Keratinocyte (primary cell): ENCODE data around the gene SDK1. TPM values are rescaled to one million over a fixed set of nuclear protein-coding genes. Genes with fewer than 3 reads are reported as not detected.

Experiments used
- DNase-seq: peaks from one replicate; pipeline ENCODE4 v3.0.0-alpha.2; 2011; ENCODE audit warnings: low read depth, missing footprints, low spot score
- FAIRE-seq: peaks from 2 replicates; lab custom pipeline; 2011; peaks lifted over from hg19 to GRCh38; lab: Jason Lieb, UNC
- H2AFZ ChIP-seq: 2 replicates; pipeline ENCODE4 v1.6.0; 2012; ENCODE audit warnings: low read length, control low read depth, inconsistent platforms; ENCODE audit not compliant: control insufficient read depth
- H3K27ac ChIP-seq: 2 replicates; pipeline ENCODE4 v1.5.1; 2011; ENCODE audit warnings: low read length; ENCODE audit not compliant: control insufficient read depth, insufficient read depth
- H3K27me3 ChIP-seq: 3 replicates; pipeline ENCODE4 v1.6.0; 2011; ENCODE audit warnings: low read length; ENCODE audit not compliant: control insufficient read depth, insufficient read depth; ENCODE audit errors: extremely low read depth
- H3K36me3 ChIP-seq, 2 experiments: 2 replicates in 1 of 2; 3 replicates in 1 of 2; pipeline ENCODE4 v1.5.1; 2011; ENCODE audit warnings: low read length in 2 of 2, mild to moderate bottlenecking in 1 of 2; ENCODE audit not compliant: control insufficient read depth in 2 of 2, insufficient read depth in 2 of 2; ENCODE audit errors: extremely low read depth in 1 of 2
- H3K4me1 ChIP-seq: 3 replicates; pipeline ENCODE4 v1.5.1; 2011; ENCODE audit warnings: low read length; ENCODE audit not compliant: control insufficient read depth, insufficient read depth; ENCODE audit errors: extremely low read depth
- H3K4me2 ChIP-seq: 3 replicates; pipeline ENCODE4 v1.6.0; 2011; ENCODE audit warnings: low read depth, low read length; ENCODE audit not compliant: control insufficient read depth, insufficient read depth; ENCODE audit errors: extremely low read depth
- H3K4me3 ChIP-seq, 3 experiments: fragments of 200-600 bp in 1 of 3; sonication (generic) in 1 of 3; 2 replicates in 2 of 3; 3 replicates in 1 of 3; pipeline ENCODE4 v1.5.1; 2011 to 2016; ENCODE audit warnings: low read length in 3 of 3, mild to moderate bottlenecking in 3 of 3, control low read depth in 2 of 3, inconsistent platforms in 1 of 3, low read depth in 1 of 3, mixed read lengths in 1 of 3, mixed run types in 1 of 3, moderate library complexity in 1 of 3; ENCODE audit not compliant: control insufficient read depth in 2 of 3, insufficient read depth in 2 of 3; ENCODE audit errors: extremely low read depth in 1 of 3
- H3K79me2 ChIP-seq: 2 replicates; pipeline ENCODE4 v1.6.0; 2012; ENCODE audit warnings: low read length; ENCODE audit not compliant: control insufficient read depth, insufficient read depth
- H3K9ac ChIP-seq: 3 replicates; pipeline ENCODE4 v1.6.0; 2011; ENCODE audit warnings: low read length; ENCODE audit not compliant: control insufficient read depth, insufficient read depth; ENCODE audit errors: extremely low read depth
- H3K9me1 ChIP-seq: 3 replicates; pipeline ENCODE4 v1.6.0; 2011; ENCODE audit warnings: low read length; ENCODE audit not compliant: control insufficient read depth, insufficient read depth; ENCODE audit errors: extremely low read depth
- H3K9me3 ChIP-seq: 2 replicates; pipeline ENCODE4 v1.5.1; 2012; ENCODE audit warnings: low read depth, low read length; ENCODE audit not compliant: control insufficient read depth
- H4K20me1 ChIP-seq: 3 replicates; pipeline ENCODE4 v1.6.0; 2011; ENCODE audit warnings: low read length; ENCODE audit not compliant: control insufficient read depth, insufficient read depth; ENCODE audit errors: extremely low read depth
- CTCF ChIP-seq, 3 experiments: IDR thresholded peaks in 1 of 3; conservative IDR thresholded peaks in 1 of 3; optimal IDR thresholded peaks in 1 of 3; 2 replicates in 2 of 3; 3 replicates in 1 of 3; pipeline versions ENCODE3 to v1.5.1; 2011; ENCODE audit warnings: low read length in 3 of 3, mild to moderate bottlenecking in 3 of 3, moderate library complexity in 2 of 3, control low read depth in 1 of 3, inconsistent platforms in 1 of 3; ENCODE audit not compliant: insufficient read depth in 2 of 3; ENCODE audit errors: extremely low read depth in 1 of 3
- EZH2 ChIP-seq: IDR thresholded peaks from one replicate; pipeline ENCODE4 v1.6.1; 2012; ENCODE audit warnings: inconsistent platforms, mild to moderate bottlenecking, low read length, moderate library complexity
- dilution Hi-C: fragments of 300-500 bp; cut with MboI; formaldehyde crosslinking; loops from one replicate; pipeline ENCODE4 v1.7.0; 2020; ENCODE audit warnings: low sequenced_read_pairs; ENCODE audit not compliant: extremely low pct_ligation_motif_present
- polyA plus RNA-seq, 5 experiments: library from polyadenylated mRNA; depleted of rRNA in 3 of 5; stranded (reverse) in 3 of 5; stranded (forward) in 1 of 5; unstranded in 1 of 5; fragments of >200 nt; gene quantifications; 1 replicate in 1 of 5; 2 replicates in 3 of 5; 3 replicates in 1 of 5; pipeline versions ENCODE4 v1.2.1 to v1.2.3, GENCODE V29; 2011 to 2012; ENCODE audit warnings: missing spikeins in 2 of 5, low read depth in 1 of 5, low replicate concordance in 1 of 5

Gene SDK1
- polyA plus RNA-seq, 1 donor (not counting 4 experiments of a cell fraction or from before 2014, with no cell fraction given) = 0.66 TPM

- H3K4me3 ChIP-seq = no peak overlapping the region
- H3K27ac ChIP-seq = no peak overlapping the region
- H4K20me1 ChIP-seq = no peaks in the 10 kb centered on the region
- no peaks in the 10 kb centered on the region for H3K79me2 ChIP-seq
- no peak for TF ChIP-seq EZH2
- TF ChIP-seq CTCF (optimal IDR thresholded peaks at IDR 0.05 in 1 of 3, IDR thresholded peaks at IDR 0.05 in 1 of 3, conservative IDR thresholded peaks at IDR 0.05 in 1 of 3; ENCODE audit: extremely low read depth in 1 of 3, insufficient read depth in 2 of 3, low read length in 3 of 3) = no peak
- FAIRE-seq = no peak
- no peak overlapping the region for H2AFZ ChIP-seq
- no peak overlapping the region for H3K4me2 ChIP-seq
- dilution Hi-C loops = no loop called here
- H3K27me3 ChIP-seq = no peaks in the 10 kb centered on the region
- H3K9me1 ChIP-seq = no peaks in the 10 kb centered on the region
- peaks cover 0 to 2% of the 10 kb centered on the region in 2 experiments for H3K36me3 ChIP-seq
- no peak for DNase-seq
- H3K9me3 ChIP-seq = no peaks in the 10 kb centered on the region
- no peak overlapping the region for H3K9ac ChIP-seq
- H3K4me1 ChIP-seq = no peaks in the 10 kb centered on the region
Measured at GRCh38 chr7:3844540-3845151, 543.6 kb downstream of the SDK1 start.

DNA sequence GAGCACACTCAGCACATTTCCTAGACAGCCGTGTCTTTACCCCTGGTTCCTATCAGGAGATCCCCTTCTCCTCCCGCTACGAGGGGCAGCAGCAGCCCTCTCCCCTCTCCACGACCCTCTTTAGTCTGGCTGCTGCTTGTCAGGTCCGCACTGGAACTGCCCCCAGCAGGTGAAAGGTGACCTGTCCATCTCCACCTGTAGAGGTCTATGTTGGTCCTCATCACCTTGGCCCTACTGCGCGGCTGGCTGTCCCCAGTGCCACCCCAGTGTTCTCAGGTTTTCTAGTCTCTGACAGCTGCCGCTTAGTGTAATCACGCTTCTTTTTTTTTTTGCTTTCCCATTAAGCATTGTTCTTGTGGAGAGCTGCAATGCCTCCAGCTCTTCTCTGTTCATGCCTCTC lies 545.7 kb downstream of the SDK1 start:
- H3K79me2 ChIP-seq = no peaks in the 10 kb centered on the region
- H3K27me3 ChIP-seq = no peaks in the 10 kb centered on the region
- DNase-seq = no peak
- no peak for FAIRE-seq
- dilution Hi-C loops = no loop called here
- no peaks in the 10 kb centered on the region for H3K9me3 ChIP-seq
- H3K9me1 ChIP-seq = no peaks in the 10 kb centered on the region
- H2AFZ ChIP-seq = no peak overlapping the region
- no peaks in the 10 kb centered on the region for H3K4me1 ChIP-seq
- no peak overlapping the region for H3K27ac ChIP-seq
- peaks cover 0 to 2% of the 10 kb centered on the region in 2 experiments for H3K36me3 ChIP-seq
- H3K4me2 ChIP-seq = no peak overlapping the region
- no peaks in the 10 kb centered on the region for H4K20me1 ChIP-seq
- no peak overlapping the region for H3K9ac ChIP-seq
- TF ChIP-seq CTCF (optimal IDR thresholded peaks at IDR 0.05 in 1 of 3, IDR thresholded peaks at IDR 0.05 in 1 of 3, conservative IDR thresholded peaks at IDR 0.05 in 1 of 3; ENCODE audit: extremely low read depth in 1 of 3, insufficient read depth in 2 of 3, low read length in 3 of 3) (no peak), EZH2 (no peak)
- H3K4me3 ChIP-seq = no peak overlapping the region
